Nephron (organoid): Measurements from ENCODE around the gene AP3S2.

Source experiments
- H3K27ac Mint-ChIP-seq, 3 experiments: 2 replicates each; pipeline ENCODE4 v1.8.0; 2020; ENCODE audit warnings: mixed read lengths in 3 of 3, mild to moderate bottlenecking in 2 of 3, moderate library complexity in 1 of 3
- H3K27me3 Mint-ChIP-seq: 2 replicates; pipeline ENCODE4 v1.8.0; 2021; ENCODE audit warnings: low read depth, mild to moderate bottlenecking, moderate library complexity, mixed read lengths
- H3K36me3 Mint-ChIP-seq: 2 replicates; pipeline ENCODE4 v1.8.0; 2020; ENCODE audit warnings: low read depth, mixed read lengths
- H3K4me1 Mint-ChIP-seq: 2 replicates; pipeline ENCODE4 v1.8.0; 2020; ENCODE audit warnings: mixed read lengths
- H3K4me3 Mint-ChIP-seq, 3 experiments: 2 replicates each; pipeline ENCODE4 v1.8.0; 2020; ENCODE audit warnings: mild to moderate bottlenecking in 3 of 3, mixed read lengths in 3 of 3, moderate library complexity in 2 of 3
- H3K9me3 Mint-ChIP-seq: 2 replicates; pipeline ENCODE4 v1.8.0; 2020; ENCODE audit warnings: mixed read lengths
- TF ChIP-seq, protein P1 (sequence below), 3 experiments: fragments of 200-600 bp; sonication (generic); IDR thresholded peaks; one replicate each; pipeline ENCODE4 v1.5.0; 2021; ENCODE audit warnings: antibody characterized with exemption in 3 of 3; ENCODE audit not compliant: unreplicated experiment in 3 of 3

Gene AP3S2

DNA sequence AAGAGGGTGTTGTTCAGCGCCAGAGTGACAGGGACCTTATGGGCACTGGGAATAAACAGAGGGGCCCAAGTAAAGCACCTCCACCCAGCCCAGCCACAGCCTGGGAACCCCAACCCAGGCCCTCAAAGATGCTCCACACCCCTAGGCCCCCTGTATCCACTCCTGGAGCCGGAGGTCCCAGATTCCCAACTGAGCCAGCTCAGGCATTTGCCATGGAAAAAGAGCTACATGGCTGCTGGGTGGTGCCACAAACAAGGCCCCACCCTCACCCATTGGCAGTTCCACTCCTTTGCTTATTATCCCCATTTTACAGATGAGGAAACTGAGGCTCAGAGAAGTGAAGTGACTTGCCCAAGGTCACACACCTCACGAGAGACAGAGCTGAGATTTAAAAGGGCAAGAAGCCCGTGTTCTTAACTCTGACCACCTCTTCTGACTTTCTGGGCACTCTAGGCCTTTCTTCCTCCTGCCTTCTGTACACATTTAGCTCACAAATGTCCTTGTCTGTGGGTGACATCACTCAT is 96.1 kb downstream of the AP3S2 start:
- Mint-ChIP-seq H3K36me3 (peaks cover 11% of the 10 kb centered on the region), H3K27me3 (no peaks in the 10 kb centered on the region), H3K27ac (no peak overlapping the region), H3K4me3 (no peak overlapping the region), H3K4me1 (peaks cover 12% of the 10 kb centered on the region), H3K9me3 (peaks cover 10% of the 10 kb centered on the region)
- TF ChIP-seq, protein P1, sequence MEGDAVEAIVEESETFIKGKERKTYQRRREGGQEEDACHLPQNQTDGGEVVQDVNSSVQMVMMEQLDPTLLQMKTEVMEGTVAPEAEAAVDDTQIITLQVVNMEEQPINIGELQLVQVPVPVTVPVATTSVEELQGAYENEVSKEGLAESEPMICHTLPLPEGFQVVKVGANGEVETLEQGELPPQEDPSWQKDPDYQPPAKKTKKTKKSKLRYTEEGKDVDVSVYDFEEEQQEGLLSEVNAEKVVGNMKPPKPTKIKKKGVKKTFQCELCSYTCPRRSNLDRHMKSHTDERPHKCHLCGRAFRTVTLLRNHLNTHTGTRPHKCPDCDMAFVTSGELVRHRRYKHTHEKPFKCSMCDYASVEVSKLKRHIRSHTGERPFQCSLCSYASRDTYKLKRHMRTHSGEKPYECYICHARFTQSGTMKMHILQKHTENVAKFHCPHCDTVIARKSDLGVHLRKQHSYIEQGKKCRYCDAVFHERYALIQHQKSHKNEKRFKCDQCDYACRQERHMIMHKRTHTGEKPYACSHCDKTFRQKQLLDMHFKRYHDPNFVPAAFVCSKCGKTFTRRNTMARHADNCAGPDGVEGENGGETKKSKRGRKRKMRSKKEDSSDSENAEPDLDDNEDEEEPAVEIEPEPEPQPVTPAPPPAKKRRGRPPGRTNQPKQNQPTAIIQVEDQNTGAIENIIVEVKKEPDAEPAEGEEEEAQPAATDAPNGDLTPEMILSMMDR (IDR thresholded peaks at IDR 0.05; ENCODE audit: unreplicated experiment in 3 of 3) = no peak

DNA sequence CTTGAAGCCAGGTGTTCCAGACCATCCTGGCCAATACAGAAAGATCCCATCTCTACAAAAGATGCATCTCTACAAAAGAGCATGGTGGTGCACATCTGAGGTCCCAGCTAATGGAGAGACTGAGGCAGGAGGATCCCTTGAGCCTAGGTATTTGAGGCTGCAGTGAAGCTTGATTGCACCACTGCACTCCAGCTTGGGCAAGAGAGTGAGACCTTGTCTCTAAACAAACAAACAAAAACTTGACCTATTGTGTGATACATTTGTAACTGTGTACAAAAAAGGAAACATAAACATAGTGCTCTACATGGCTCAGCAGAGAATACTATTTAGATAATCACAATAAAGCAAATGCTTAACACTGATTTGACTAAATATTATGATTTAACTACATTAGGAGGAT is 97.8 kb downstream of the AP3S2 start:
- Mint-ChIP-seq H3K27ac (peak overlapping the region in 1 of 3 experiments; percentile 84), H3K4me3 (no peak overlapping the region), H3K9me3 (peaks cover 10% of the 10 kb centered on the region), H3K27me3 (no peaks in the 10 kb centered on the region), H3K4me1 (peaks cover 12% of the 10 kb centered on the region), H3K36me3 (peaks cover 11% of the 10 kb centered on the region)
- TF ChIP-seq, protein P1 (IDR thresholded peaks at IDR 0.05; ENCODE audit: unreplicated experiment in 3 of 3) = no peak

DNA sequence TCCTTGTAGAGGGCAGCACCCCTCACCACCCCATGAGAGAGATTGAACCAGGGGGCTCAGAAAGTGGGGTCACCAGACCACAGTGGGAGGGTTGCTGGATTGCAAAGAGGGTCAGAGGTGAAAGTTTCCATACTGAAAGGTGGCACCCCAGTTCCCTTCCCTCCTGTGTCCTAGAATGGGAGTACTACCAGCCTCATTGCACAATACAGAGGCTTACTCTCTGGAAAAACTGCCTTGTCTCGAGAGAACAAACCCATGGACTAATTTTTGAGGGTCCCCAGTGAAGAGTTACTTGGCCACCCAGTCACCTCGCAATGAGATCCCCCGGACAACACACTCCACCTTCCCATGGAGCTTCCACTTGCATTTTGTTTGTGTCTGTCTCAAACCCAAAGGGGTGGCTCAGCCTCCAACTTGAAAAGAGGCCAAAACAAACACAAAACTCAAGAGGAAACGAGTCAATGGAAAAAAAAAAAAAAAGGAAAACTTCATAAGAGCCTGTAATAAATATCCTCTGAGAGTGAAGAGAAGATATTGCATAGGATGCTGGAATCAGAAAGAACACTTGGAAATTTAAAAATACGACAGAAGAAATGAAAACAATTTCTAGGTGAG is 99.1 kb downstream of the AP3S2 start:
- H3K36me3 Mint-ChIP-seq = peaks cover 7% of the 10 kb centered on the region
- peak overlapping the region; percentile 84 to 89 (median 88) for H3K27ac Mint-ChIP-seq
- H3K4me1 Mint-ChIP-seq = peaks cover 12% of the 10 kb centered on the region
- H3K9me3 Mint-ChIP-seq = peaks cover 10% of the 10 kb centered on the region
- H3K4me3 Mint-ChIP-seq = peak overlapping the region in 1 of 3 experiments; percentile 26
- TF ChIP-seq, protein P1 (IDR thresholded peaks at IDR 0.05; ENCODE audit: unreplicated experiment in 3 of 3) = no peak
- peaks cover 4% of the 10 kb centered on the region for H3K27me3 Mint-ChIP-seq

DNA sequence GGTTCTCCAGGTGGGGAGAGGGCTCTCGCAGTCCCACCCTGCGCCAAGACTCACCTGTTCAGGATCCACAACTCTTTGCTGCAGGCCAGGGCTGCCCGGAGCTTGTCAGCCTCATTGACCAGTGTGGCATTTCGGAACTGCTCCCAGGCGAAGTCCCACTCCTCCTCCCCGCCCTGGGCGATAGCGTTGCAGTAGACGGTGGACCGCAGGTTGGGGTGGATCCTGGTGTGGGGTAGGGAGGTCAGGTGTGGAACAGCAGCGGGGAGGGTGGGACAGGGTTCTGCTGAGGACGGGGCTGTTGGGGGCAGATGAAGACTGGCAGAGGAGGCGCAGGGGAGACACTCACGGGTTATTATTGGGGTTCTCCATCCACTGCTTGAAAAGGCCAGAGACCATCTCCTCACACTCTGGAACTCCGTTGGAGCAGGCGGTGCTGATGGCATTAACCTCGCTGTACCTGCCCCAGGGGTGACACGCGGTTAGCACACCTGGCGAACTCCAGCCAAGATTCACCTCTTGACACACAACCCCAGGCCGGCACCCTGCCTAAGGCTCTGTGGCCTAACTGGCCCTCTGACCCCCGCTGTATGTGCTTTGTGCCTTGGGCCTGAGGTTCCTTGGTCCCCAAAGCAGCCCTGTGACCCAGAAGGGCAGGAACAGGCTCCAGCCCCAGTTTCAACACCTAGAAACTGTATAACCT is 101.5 kb downstream of the AP3S2 start:
- TF ChIP-seq, protein P1 (IDR thresholded peaks at IDR 0.05; ENCODE audit: unreplicated experiment in 3 of 3) = no peak
- Mint-ChIP-seq H3K36me3 (peaks cover 15% of the 10 kb centered on the region), H3K27me3 (peaks cover 4% of the 10 kb centered on the region), H3K4me3 (no peak overlapping the region), H3K27ac (no peak overlapping the region), H3K9me3 (peaks cover 20% of the 10 kb centered on the region), H3K4me1 (peaks cover 12% of the 10 kb centered on the region)

DNA sequence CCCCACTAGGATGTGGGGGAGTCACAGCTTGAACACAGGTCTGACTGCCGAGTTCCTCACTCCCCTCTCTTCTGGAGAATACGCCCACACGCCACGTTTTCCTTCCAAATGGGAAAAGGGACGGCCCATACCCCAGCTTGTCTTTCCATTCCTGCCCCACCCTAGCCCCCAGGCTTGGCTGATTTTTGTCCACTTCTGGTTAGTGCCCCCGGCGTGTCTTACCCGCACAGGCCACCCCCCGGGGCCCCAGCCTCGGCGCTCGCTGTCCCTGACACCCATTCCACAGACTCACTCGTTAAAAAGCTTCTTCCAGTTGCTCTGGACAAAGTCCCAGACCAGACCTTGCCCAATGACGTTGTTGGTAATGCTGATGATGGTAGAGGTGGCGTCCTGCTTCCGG is 103.1 kb downstream of the AP3S2 start:
- peaks cover 11% of the 10 kb centered on the region for H3K4me1 Mint-ChIP-seq
- H3K4me3 Mint-ChIP-seq = no peak overlapping the region
- peaks cover 4% of the 10 kb centered on the region for H3K27me3 Mint-ChIP-seq
- no peak overlapping the region for H3K27ac Mint-ChIP-seq
- peaks cover 20% of the 10 kb centered on the region for H3K9me3 Mint-ChIP-seq
- TF ChIP-seq, protein P1 (IDR thresholded peaks at IDR 0.05; ENCODE audit: unreplicated experiment in 3 of 3) = no peak
- H3K36me3 Mint-ChIP-seq = peaks cover 17% of the 10 kb centered on the region
